ENCODE results near the gene GOLGA6D.
"Not testable (repeated sequence)": the region's sequence is repeated elsewhere in the genome, so short reads cannot be mapped to it uniquely, and the experiment has no call there.

GOLGA6D gene

DNA sequence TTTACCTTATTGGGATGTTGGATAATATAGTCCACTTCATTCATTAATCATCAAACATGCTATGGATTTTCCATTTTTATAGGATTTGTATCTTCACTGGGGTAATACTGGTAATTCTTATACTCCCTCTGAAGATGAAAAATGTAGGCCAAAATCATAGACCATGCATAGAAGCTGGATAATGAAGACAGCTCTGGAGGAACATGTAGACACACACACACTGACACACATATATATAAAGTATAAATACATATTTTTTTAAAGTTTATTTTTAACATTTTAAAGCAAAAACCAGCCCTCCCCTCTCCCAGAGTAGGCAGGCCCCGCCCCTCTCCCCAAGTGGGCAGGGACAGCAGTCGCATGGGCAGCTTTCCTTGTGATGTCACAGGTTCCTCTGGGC lies 24.6 kb upstream of the GOLGA6D start, which contains the start of gene GOLGA6C:
Gene GOLGA6C, plus strand, starts transcription at position 301 of the 400 bp plus-strand sequence. CDS start 265 bp downstream, outside the sequence.
- not testable (repeated sequence) for H3K23ac ChIP-seq (ENCODE audit: low read length); H3K18ac ChIP-seq (ENCODE audit: low read length); H3K9ac ChIP-seq (ENCODE audit: low read length); H3K4me2 ChIP-seq (ENCODE audit: low read length); H4K12ac ChIP-seq (ENCODE audit: low read depth, low read length); H3K79me1 ChIP-seq (ENCODE audit: low read length); H3K27ac ChIP-seq (ENCODE audit: low read depth, low read length); H2BK120ac ChIP-seq (ENCODE audit: insufficient read depth, low read length, poor library complexity); H3K14ac ChIP-seq (ENCODE audit: low read length); H3K79me2 ChIP-seq (ENCODE audit: control insufficient read depth, insufficient read depth, low read length, poor library complexity); H3K27me3 ChIP-seq (ENCODE audit: insufficient read depth, low read length); H2AK5ac ChIP-seq (ENCODE audit: low read length); H4K8ac ChIP-seq (ENCODE audit: low read depth, low read length); H3K4me3 ChIP-seq (ENCODE audit: low read depth, low read length); H3K4ac ChIP-seq (ENCODE audit: low read depth, low read length); H4K91ac ChIP-seq (ENCODE audit: low read depth, low read length); H3K4me1 ChIP-seq (ENCODE audit: control insufficient read depth in 1 of 2, insufficient read depth in 2 of 2, low read length in 2 of 2); DNase-seq; H3K9me3 ChIP-seq (ENCODE audit: insufficient read depth, low read depth, low read length); H2AFZ ChIP-seq (ENCODE audit: insufficient read depth, low read length, poor library complexity); H2BK5ac ChIP-seq (ENCODE audit: low read depth, low read length, poor library complexity); H2BK12ac ChIP-seq (ENCODE audit: low read length); H3K36me3 ChIP-seq (ENCODE audit: control insufficient read depth in 1 of 2, insufficient read depth in 2 of 2, low read length in 2 of 2)
- no CpG with 5 or more reads among the region's 2 CpGs for WGBS (ENCODE audit: extremely low coverage, insufficient coverage, insufficient read length)

DNA sequence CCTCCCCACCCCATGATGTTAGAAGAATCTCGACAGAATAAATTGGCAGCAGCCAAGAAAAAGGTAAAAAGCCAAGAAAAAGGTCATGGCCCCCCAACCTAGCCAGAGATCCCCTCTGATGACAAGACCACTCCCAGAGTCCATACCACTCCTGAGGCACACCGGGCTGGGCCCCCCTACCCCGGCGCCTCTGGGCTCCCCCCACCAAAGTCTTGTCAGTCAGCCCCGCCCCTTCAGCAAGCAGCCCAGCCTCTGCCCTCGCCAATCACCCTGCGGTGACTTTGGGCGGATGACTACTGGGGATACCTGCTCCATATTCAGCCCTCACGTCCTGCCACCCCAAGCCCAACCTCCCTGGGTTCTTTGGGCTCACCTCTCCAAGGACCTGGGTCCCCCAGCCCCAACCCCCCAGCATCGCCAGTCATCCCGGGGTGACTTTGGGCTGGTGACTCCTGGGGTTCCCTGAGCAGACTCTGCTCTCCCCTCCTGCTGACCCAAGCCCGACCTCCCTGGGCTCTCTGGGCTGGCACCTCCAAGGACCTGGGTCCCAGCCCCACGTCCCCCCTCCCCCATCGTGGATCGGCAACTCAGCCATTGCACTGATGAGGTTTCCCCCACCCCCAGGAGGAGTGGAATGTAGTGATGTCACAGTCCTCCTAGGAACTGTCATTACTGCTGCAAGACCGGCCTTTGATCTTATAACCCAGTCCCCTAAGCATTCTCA lies 23.9 kb upstream of the GOLGA6D start:
- H3K36me3 ChIP-seq (ENCODE audit: control insufficient read depth in 1 of 2, insufficient read depth in 2 of 2, low read length in 2 of 2); H3K9ac ChIP-seq (ENCODE audit: low read length); DNase-seq; H2AK5ac ChIP-seq (ENCODE audit: low read length); H3K4me3 ChIP-seq (ENCODE audit: low read depth, low read length); H3K4ac ChIP-seq (ENCODE audit: low read depth, low read length); H4K12ac ChIP-seq (ENCODE audit: low read depth, low read length); H3K9me3 ChIP-seq (ENCODE audit: insufficient read depth, low read depth, low read length); H2AFZ ChIP-seq (ENCODE audit: insufficient read depth, low read length, poor library complexity); H3K4me1 ChIP-seq (ENCODE audit: control insufficient read depth in 1 of 2, insufficient read depth in 2 of 2, low read length in 2 of 2); H3K23ac ChIP-seq (ENCODE audit: low read length); H3K27ac ChIP-seq (ENCODE audit: low read depth, low read length); H2BK120ac ChIP-seq (ENCODE audit: insufficient read depth, low read length, poor library complexity); H3K27me3 ChIP-seq (ENCODE audit: insufficient read depth, low read length); H3K79me2 ChIP-seq (ENCODE audit: control insufficient read depth, insufficient read depth, low read length, poor library complexity); H3K14ac ChIP-seq (ENCODE audit: low read length); H3K18ac ChIP-seq (ENCODE audit: low read length); H4K91ac ChIP-seq (ENCODE audit: low read depth, low read length); H2BK5ac ChIP-seq (ENCODE audit: low read depth, low read length, poor library complexity); H3K79me1 ChIP-seq (ENCODE audit: low read length); H4K8ac ChIP-seq (ENCODE audit: low read depth, low read length); H3K4me2 ChIP-seq (ENCODE audit: low read length); H2BK12ac ChIP-seq (ENCODE audit: low read length): not testable (repeated sequence)
- WGBS (ENCODE audit: extremely low coverage, insufficient coverage, insufficient read length) = no CpG with 5 or more reads among the region's 16 CpGs

DNA sequence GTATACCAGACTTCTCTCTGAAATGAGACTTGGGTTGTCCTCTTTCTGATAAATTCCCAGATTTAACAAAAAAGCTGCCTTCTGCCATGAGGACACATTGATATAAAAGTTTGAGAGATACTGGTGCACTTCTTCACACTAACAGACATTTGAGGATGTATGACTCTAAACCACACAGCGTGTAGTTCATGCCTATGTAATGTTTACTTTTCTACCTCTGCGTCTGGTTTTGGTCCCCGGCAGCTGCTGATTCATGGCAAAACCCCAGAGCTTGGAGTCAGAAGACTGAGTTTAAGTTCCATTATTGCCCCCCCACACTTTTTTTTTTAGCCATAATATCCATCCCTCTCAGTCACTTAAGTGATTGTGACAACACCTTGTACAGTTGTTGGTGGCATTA lies 22.8 kb upstream of the GOLGA6D start:
- not testable (repeated sequence) for H2BK5ac ChIP-seq (ENCODE audit: low read depth, low read length, poor library complexity); H4K8ac ChIP-seq (ENCODE audit: low read depth, low read length); H2BK120ac ChIP-seq (ENCODE audit: insufficient read depth, low read length, poor library complexity); H3K4me2 ChIP-seq (ENCODE audit: low read length); H2BK12ac ChIP-seq (ENCODE audit: low read length); H2AK5ac ChIP-seq (ENCODE audit: low read length); H4K12ac ChIP-seq (ENCODE audit: low read depth, low read length); H3K79me2 ChIP-seq (ENCODE audit: control insufficient read depth, insufficient read depth, low read length, poor library complexity); DNase-seq; H3K9ac ChIP-seq (ENCODE audit: low read length); H3K9me3 ChIP-seq (ENCODE audit: insufficient read depth, low read depth, low read length); H3K27ac ChIP-seq (ENCODE audit: low read depth, low read length); H3K23ac ChIP-seq (ENCODE audit: low read length); H3K14ac ChIP-seq (ENCODE audit: low read length); H3K4me1 ChIP-seq (ENCODE audit: control insufficient read depth in 1 of 2, insufficient read depth in 2 of 2, low read length in 2 of 2); H3K36me3 ChIP-seq (ENCODE audit: control insufficient read depth in 1 of 2, insufficient read depth in 2 of 2, low read length in 2 of 2); H4K91ac ChIP-seq (ENCODE audit: low read depth, low read length); H3K4me3 ChIP-seq (ENCODE audit: low read depth, low read length); H3K18ac ChIP-seq (ENCODE audit: low read length); H3K4ac ChIP-seq (ENCODE audit: low read depth, low read length); H3K27me3 ChIP-seq (ENCODE audit: insufficient read depth, low read length); H2AFZ ChIP-seq (ENCODE audit: insufficient read depth, low read length, poor library complexity); H3K79me1 ChIP-seq (ENCODE audit: low read length)
- no CpG with 5 or more reads among the region's 3 CpGs for WGBS (ENCODE audit: extremely low coverage, insufficient coverage, insufficient read length)

DNA sequence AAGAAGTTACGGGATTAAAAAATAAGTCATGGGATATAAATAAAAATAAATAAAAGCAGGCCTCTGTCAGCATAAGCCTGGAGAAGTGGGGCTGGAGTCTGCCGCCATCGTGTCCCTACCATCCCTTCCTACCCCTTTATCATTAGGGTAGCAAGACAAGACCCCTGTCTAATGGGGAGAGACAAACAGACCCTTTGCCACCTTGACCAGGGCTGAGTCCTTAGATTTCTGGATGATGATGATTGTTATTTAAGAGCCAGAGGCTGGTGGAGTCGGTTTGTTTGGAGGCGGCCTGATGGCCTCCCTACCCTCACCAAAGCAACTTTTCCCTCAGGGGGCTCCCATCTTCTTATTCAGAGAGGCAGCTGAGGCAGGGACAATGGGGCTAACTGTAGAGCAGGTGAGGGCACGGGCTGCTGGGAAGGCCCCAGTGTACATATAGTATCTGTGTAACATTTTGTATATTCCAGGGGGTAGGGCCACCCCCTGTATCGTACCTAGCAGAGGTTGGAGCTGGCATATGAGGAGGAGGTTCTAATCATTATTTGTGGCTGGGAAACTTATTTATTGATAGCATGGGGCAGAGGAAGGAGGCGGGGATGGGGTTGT lies 8.8 kb upstream of the GOLGA6D start:
- H3K4me2 ChIP-seq (ENCODE audit: low read length); H3K9me3 ChIP-seq (ENCODE audit: insufficient read depth, low read depth, low read length); H4K8ac ChIP-seq (ENCODE audit: low read depth, low read length): not testable (repeated sequence)

More for the DNA sequence above, 8.8 kb upstream of the GOLGA6D start:
- H2BK5ac ChIP-seq (ENCODE audit: low read depth, low read length, poor library complexity); H2AK5ac ChIP-seq (ENCODE audit: low read length); H3K4me3 ChIP-seq (ENCODE audit: low read depth, low read length); H3K79me1 ChIP-seq (ENCODE audit: low read length); H3K9ac ChIP-seq (ENCODE audit: low read length); H4K91ac ChIP-seq (ENCODE audit: low read depth, low read length); H4K12ac ChIP-seq (ENCODE audit: low read depth, low read length); DNase-seq; H3K18ac ChIP-seq (ENCODE audit: low read length); H3K27me3 ChIP-seq (ENCODE audit: insufficient read depth, low read length); H3K4ac ChIP-seq (ENCODE audit: low read depth, low read length); H2BK120ac ChIP-seq (ENCODE audit: insufficient read depth, low read length, poor library complexity); H3K79me2 ChIP-seq (ENCODE audit: control insufficient read depth, insufficient read depth, low read length, poor library complexity); H3K14ac ChIP-seq (ENCODE audit: low read length); H2AFZ ChIP-seq (ENCODE audit: insufficient read depth, low read length, poor library complexity); H2BK12ac ChIP-seq (ENCODE audit: low read length); H3K4me1 ChIP-seq (ENCODE audit: control insufficient read depth in 1 of 2, insufficient read depth in 2 of 2, low read length in 2 of 2); H3K36me3 ChIP-seq (ENCODE audit: control insufficient read depth in 1 of 2, insufficient read depth in 2 of 2, low read length in 2 of 2); H3K27ac ChIP-seq (ENCODE audit: low read depth, low read length); H3K23ac ChIP-seq (ENCODE audit: low read length): not testable (repeated sequence)
- no CpG with 5 or more reads among the region's 8 CpGs for WGBS (ENCODE audit: extremely low coverage, insufficient coverage, insufficient read length)

Data from trophoblast cell (in vitro differentiated cells and primary cell).